Stimulated activated CD4-positive, alpha-beta T cell treated with anti-CD3 and anti-CD28 coated beads, Interleukin-4, amount 100 ng/mL, for 48 hours (primary cell): Measurements from ENCODE around the gene ERBB4.

Experiments
- DNase-seq, 2 donors: peaks; one replicate each; pipeline ENCODE4 v3.0.0-alpha.2; 2020; ENCODE audit warnings: low read depth in 2 of 2

ERBB4 gene

DNA sequence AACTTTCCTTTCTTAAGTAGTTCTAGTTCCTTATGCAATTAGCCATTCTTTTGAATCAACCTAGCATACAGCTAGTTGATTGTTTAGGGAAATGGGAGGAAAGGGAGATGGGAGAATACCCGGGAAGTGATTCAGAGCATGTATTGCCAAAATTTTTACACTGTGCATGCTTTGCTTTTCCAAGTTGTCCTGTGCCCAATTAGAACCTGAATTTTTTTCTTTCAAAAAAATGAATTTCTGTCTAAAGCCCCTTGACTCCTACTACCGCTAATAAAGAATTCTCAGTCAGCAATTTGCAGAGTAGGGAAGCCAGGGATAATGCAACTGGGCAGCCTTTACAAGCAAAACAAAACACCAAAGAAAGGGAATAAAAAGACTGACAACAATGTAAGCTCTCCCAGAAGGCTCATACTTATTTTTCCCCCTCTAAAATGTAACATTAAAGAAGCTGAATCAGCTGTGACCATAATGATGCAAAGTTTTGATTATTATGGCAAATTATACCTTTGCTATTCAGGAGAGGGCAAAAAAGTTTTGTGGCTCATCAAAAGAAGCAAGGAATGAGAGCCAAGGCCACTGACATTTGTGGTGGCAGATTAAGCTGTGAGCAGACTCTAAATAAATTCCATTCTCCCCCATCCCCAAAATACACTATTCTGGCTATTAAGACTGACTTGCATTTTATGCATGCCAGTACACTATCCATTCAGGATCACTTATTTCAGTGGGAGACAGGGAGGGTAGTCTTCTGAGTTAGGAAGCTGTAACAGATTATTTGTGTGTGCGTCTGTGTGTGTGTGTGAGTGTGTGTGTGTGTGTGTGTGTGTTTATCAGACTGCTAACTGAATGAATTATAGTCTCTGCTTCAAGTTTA lies 174.3 kb downstream of the ERBB4 start:
- no peak for DNase-seq

- no peak for DNase-seq
Measured at GRCh38 chr2:212361174-212361756, 177.3 kb downstream of the ERBB4 start.

GRCh38 chr2:212360068-212360460 lies 178.5 kb downstream of the ERBB4 start:
- no peak for DNase-seq

DNA sequence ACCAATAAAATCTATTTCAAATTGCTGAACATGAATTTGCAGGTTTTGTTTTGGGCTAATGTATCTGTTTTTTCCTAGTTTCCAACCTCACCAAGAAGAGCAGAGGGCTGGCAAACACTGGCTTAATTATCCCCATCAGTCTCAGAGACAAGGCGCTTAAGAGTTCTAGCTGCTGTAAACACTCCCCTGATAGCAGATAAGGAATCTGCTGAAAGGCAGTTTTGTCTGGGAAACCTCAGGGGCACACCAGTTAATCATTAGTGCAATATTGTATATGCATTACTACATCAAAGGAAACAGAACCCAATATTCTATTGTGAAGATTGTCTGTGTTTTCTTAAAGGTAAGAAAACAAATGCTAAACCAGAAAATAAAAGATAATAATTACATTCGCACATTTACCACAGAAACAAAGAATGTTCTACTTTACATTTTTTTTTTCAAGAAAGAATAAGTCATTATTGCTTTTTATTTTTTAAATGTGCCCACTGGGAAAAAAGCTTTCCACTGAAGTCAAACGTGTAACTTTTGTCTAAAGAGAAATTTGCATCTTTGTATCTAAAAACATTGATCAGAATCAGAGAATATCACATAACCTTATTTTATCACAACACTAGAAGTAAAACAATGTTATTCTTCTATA lies 179.1 kb downstream of the ERBB4 start:
- no peak for DNase-seq

DNA sequence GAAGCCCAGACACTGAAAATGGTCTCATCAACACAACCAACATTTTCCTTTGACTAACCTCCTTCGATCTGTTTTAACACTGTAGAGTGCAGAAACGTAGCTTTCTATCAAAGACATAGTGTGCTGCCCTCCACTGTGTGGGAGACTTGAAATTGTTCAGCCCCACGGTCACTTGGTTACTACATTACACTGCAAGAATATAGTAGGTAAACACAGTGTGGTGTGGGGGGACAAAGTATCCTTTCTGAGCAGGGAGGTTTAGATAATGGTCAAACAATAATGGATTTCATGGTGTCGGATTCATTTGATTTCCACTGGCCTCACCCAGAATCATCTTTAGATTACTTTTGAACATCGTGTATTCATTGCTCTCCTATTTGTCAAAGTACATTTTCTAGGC lies 181.0 kb downstream of the ERBB4 start:
- DNase-seq = no peak

GRCh38 chr2:212354382-212354781 lies 184.2 kb downstream of the ERBB4 start:
- DNase-seq = no peak

GRCh38 chr2:212348501-212348900 lies 190.1 kb downstream of the ERBB4 start:
- DNase-seq = no peak

DNA sequence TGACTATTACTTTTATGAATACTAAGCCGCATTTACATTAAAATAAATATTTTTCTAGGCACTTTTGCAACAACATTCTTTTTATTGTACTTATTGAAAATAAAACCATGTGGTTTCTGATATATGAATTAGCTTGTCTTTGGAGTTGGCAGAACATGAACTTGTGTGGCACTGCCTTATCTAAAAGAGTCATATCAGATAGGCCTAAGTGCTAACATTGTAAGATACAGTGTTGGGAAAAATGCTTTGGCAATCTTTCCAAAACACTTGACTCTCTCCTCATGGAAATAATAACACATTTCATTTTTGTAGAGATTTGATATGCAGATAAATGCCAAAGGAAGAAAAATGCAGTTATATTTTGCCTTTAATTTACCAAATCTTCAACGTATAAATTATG lies 191.7 kb downstream of the ERBB4 start:
- no peak for DNase-seq

DNA sequence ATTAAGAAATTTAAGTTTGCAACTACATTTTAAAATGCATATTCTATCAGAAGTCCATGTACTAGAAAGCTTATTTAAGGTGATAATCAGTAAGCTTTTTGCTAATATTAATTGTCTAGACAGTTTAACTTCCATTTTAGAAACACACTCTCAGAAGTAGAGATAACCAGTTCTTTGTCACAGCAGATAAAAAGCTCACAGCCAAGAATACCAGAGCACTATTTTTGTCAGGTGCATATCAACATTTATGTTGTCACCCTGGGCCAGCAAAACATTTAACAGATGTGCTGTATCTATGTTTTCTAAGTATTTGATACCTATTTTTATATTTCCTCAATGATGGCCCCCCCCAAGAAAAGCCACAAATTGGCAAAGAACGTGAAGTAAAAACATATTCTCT lies 192.6 kb downstream of the ERBB4 start:
- no peak for DNase-seq

- DNase-seq = no peak
Measured at GRCh38 chr2:212344131-212344530, 194.5 kb downstream of the ERBB4 start.

GRCh38 chr2:212343167-212343566 lies 195.4 kb downstream of the ERBB4 start:
- no peak for DNase-seq

- DNase-seq = no peak
Measured at GRCh38 chr2:212337486-212338343, 200.9 kb downstream of the ERBB4 start.

- no peak for DNase-seq
Measured at GRCh38 chr2:212337036-212337435, 201.6 kb downstream of the ERBB4 start.

DNA sequence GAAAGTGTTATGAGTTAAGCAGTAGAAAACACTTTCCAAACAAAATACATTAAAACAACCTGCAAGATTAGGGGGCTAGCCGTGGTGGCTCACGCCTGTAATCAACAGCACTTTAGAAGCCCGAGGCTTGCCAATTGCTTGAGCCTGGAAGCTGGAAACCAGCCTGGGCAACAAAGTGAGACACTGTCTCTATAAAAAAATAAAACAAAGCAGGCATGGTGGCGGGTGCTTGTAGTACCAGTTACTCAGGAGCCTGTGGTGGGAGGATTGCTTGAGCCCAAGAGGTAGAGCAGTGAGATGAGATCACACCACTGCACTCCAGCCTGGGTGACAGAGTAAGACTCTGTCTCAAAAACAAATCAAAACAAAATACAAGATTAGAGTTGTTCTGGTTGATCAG lies 208.3 kb downstream of the ERBB4 start:
- DNase-seq = no peak

- DNase-seq = no peak
Measured at GRCh38 chr2:212328712-212329496, 209.7 kb downstream of the ERBB4 start.

- DNase-seq = no peak
Measured at GRCh38 chr2:212328136-212328535, 210.5 kb downstream of the ERBB4 start.

- DNase-seq = no peak
Measured at GRCh38 chr2:212327171-212327809, 211.3 kb downstream of the ERBB4 start.

- no peak for DNase-seq
Measured at GRCh38 chr2:212318636-212319035, 220.0 kb downstream of the ERBB4 start.

DNA sequence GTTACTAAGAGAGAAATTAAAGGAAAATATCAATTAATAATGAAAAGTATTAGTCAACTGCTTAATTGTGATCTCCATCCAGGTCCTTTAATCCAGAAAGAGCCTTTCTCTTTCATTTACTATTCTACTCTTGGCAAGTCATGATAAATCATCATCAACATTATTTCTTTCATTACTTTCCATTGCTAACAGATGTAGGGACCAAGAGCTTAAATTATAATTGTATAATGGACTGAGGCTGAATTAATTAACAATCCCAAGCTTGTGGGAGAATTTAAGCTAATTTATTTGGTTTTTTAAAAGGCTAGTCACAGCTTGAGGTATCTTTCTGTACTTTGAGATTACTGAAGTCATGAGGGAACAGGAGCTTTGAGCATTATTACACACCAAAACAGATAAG lies 223.9 kb downstream of the ERBB4 start:
- DNase-seq = no peak

DNA sequence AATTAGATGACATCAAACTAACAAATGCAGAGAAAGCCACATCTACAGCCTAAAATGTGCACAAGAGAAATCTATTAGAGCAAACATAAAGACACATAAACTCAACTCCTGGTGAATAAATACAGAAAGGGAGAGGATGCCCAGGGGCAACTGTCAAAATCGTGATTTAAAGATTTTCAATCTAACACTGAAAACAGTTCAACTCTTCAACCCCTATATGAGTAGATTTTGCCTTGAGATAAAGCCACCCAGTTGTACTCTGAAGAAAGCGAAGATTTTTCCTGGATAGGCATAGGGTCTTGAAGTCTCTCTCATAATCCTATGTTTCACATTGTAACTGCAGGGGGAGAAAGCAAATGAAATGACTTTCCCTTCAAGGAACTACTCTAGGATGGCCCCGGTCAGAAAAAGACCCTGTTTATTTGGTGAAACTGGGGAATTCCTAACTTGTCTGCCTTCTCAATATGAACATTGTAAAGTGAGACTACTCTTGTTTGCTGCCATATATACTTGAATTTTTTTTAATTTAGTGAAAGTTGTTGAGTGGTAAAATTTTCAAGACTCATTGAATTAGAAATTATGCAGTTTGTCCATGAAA lies 226.7 kb downstream of the ERBB4 start:
- no peak for DNase-seq
